Coronary artery (tissue), 2 donors: ENCODE data around the gene KLHDC8A.

ENCODE experiments used
- DNase-seq: peaks from one replicate; pipeline ENCODE4 v3.0.0-alpha.2; 2017; ENCODE audit warnings: low spot score
- H3K27ac ChIP-seq, 2 donors: fragments of 200-600 bp; sonication (generic); one replicate each; pipeline ENCODE4 v1.5.1; 2016 to 2019
- H3K4me3 ChIP-seq: fragments of 200-600 bp; sonication (generic); 2 replicates; pipeline ENCODE4 v1.5.1; 2016; ENCODE audit warnings: mild to moderate bottlenecking, moderate library complexity
- CTCF ChIP-seq: fragments of 200-600 bp; sonication (generic); IDR thresholded peaks from one replicate; pipeline ENCODE4 v1.5.1; 2019; ENCODE audit warnings: antibody characterized with exemption

Gene KLHDC8A

GRCh38 chr1:205325334-205325884 is 31.3 kb downstream of the KLHDC8A start:
- no peak for DNase-seq
- peak; percentile 39 for TF ChIP-seq CTCF
- Histone ChIP-seq H3K27ac (no peak overlapping the region), H3K4me3 (no peak overlapping the region)

- Histone ChIP-seq H3K27ac (no peak overlapping the region), H3K4me3 (no peak overlapping the region)
- TF ChIP-seq CTCF, result no peak
- no peak for DNase-seq
These were observed 31.9 kb downstream of the KLHDC8A start for GRCh38 chr1:205324781-205325180.

DNA sequence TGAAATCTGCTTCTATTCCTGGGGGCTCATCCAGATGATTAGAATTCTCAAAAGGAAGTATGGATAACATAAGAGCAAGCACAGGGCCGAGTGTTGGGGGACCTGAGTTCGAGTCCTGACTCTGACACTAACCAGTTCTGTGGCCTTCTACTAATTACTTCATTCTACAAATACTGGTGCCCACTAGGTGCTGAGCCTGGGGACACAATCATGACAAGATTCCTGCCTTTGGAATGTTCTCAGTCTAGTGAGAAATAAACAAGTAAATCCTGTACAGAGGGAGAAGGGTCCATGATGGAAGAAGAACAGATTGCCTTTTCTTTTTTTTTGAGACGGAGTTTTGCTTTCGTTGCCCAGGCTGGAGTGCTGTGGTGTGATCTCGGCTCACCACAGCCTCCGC is 32.9 kb downstream of the KLHDC8A start:
- TF ChIP-seq CTCF, result no peak
- DNase-seq, result no peak
- H3K27ac ChIP-seq, result no peak overlapping the region

GRCh38 chr1:205321959-205322283 is 34.8 kb downstream of the KLHDC8A start:
- DNase-seq, result no peak
- no peak for TF ChIP-seq CTCF
- H3K27ac ChIP-seq, result peak overlapping the region in 1 of 2 donors; percentile 52
- peak overlapping the region; percentile 72 for H3K4me3 ChIP-seq

More for the DNA sequence above, 32.9 kb downstream of the KLHDC8A start:
- no peak overlapping the region for H3K4me3 ChIP-seq

- Histone ChIP-seq H3K27ac (peak within 1 kb of the TSS in 1 of 2 donors; percentile 52), H3K4me3 (peak within 1 kb of the TSS; percentile 72)
- DNase-seq, result peak; percentile 89
- no peak for TF ChIP-seq CTCF
These were observed 35.4 kb downstream of the KLHDC8A start, which contains the start of gene NUAK2 for GRCh38 chr1:205321162-205321958. Gene NUAK2, minus strand, starts transcription at chr1:205321745. Its CDS starts 117 bp downstream, at chr1:205321628.

DNA sequence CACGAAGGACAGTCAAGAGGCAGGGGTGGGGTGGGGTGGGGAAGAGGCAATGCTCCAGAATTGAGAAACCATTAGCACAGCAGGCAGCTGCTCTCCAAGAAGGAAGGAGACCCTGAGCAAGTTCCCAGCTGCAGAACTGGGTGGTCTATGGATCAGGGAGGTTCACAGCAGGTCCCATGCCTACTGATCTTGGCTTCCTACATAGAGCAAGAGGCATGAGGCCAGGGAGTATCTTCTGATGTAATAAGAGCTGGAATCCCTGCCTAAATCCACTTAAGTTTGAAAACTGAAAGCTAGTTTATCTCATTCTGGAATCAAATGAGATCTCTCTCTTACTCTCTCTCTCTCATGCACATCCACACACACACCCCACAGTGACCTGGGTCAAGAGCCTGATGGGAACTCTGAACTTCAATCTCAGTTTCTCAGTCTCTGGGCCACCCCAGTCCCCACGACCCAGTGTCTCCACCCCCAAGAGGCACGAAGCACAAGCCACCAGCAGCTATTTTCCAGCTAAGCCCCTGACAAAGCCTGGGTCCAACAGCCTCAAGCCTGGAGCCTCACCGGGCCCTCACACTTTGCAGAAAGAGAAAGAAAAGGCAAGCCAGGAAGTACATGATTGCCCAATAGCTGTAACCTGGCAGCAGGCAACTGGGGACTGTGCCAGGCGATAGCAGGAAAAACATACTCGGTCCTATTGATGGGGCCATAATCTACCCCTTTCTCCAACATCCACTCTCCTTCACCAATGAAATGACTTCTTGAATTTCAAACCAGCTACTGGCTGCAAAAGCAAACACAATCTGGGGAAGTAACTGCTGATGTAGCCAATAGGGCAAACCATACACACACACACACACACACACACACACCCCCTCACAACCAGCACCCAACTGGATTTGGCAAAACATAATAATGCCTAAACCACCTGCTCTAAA is 37.4 kb downstream of the KLHDC8A start:
- Histone ChIP-seq H3K4me3 (peak overlapping the region; percentile 34), H3K27ac (peak overlapping the region in 1 of 2 donors; percentile 49)
- no peak for DNase-seq
- no peak for TF ChIP-seq CTCF
